K562 (cell line): Measurements from ENCODE around the gene SOX8. TPM values are rescaled to one million over a fixed set of nuclear protein-coding genes. Genes with fewer than 3 reads are reported as not detected.

Experiments used
- ATAC-seq: fragments of 200-7000 bp; cut with Tn5 transposase; 3 replicates; pipeline ENCODE4 v1.9.1; 2020; ENCODE audit warnings: moderate library complexity
- BruUV-seq: library from RNA; stranded (reverse); fragments of 400-500 nt; replicated peaks from 2 replicates; lab custom pipeline; 2021; lab: Mats Ljungman, UMichigan
- CTCF ChIA-PET: fragments of 300-600 bp; formaldehyde crosslinking; extraction: SDS; loops from one replicate; lab custom pipeline; 2021; ENCODE audit warnings: low intra/inter-chr PET ratio; lab: Yijun Ruan, JAX
- POLR2A ChIA-PET: fragments of 300-600, 350-650 bp; sonication (Branson Sonifier 250); formaldehyde crosslinking; extraction: SDS; loops from one replicate; lab custom pipeline; 2021; ENCODE audit warnings: antibody characterized with exemption, inconsistent platforms; lab: Yijun Ruan, JAX
- DNase-seq, 4 experiments: peaks; one replicate each; pipeline versions ENCODE4 v3.0.0 to v3.0.0-alpha.2; 2011 to 2018; ENCODE audit warnings: low spot score in 3 of 4, mixed read lengths in 3 of 4; ENCODE audit errors: extremely low read depth in 1 of 4
- FAIRE-seq: peaks from 2 replicates; lab custom pipeline; 2011; peaks lifted over from hg19 to GRCh38; lab: Jason Lieb, UNC
- H2AFZ ChIP-seq: 2 replicates; pipeline ENCODE4 v1.6.0; 2011; ENCODE audit warnings: low read depth, low read length, control low read depth, inconsistent platforms
- H3K27ac ChIP-seq: fragments of 200-600 bp; 3 replicates; pipeline ENCODE4 v1.8.0; 2011; ENCODE audit warnings: low read depth, mild to moderate bottlenecking, control low read depth, inconsistent platforms, low read length, moderate library complexity, mixed read lengths; ENCODE audit errors: extremely low read depth
- H3K27me3 ChIP-seq, 2 experiments: fragments of 300-600 bp in 1 of 2; 2 replicates in 1 of 2; 3 replicates in 1 of 2; pipeline versions ENCODE4 v1.6.0 to v1.8.0; 2011; ENCODE audit warnings: inconsistent platforms in 2 of 2, low read length in 2 of 2, mild to moderate bottlenecking in 1 of 2, mixed read lengths in 1 of 2, moderate library complexity in 1 of 2; ENCODE audit not compliant: control insufficient read depth in 2 of 2, insufficient read depth in 2 of 2
- H3K36me3 ChIP-seq: fragments of 300-600 bp; 3 replicates; pipeline ENCODE4 v1.8.0; 2011; ENCODE audit warnings: mild to moderate bottlenecking, low read length, inconsistent platforms; ENCODE audit not compliant: control insufficient read depth, insufficient read depth
- H3K4me1 ChIP-seq, 2 experiments: fragments of 200-600 bp in 1 of 2; replicated peaks in 1 of 2; 2 replicates in 1 of 2; 3 replicates in 1 of 2; pipeline versions ENCODE4 v1.5.1 to v1.8.0; 2011; ENCODE audit warnings: inconsistent platforms in 2 of 2, low read length in 2 of 2, mild to moderate bottlenecking in 1 of 2, mixed read lengths in 1 of 2, moderate library complexity in 1 of 2; ENCODE audit not compliant: control insufficient read depth in 2 of 2, insufficient read depth in 2 of 2
- H3K4me2 ChIP-seq: 2 replicates; pipeline ENCODE4 v1.6.1; 2011; ENCODE audit warnings: low read length, control low read depth, inconsistent platforms, mixed read lengths; ENCODE audit not compliant: insufficient read depth
- H3K4me3 ChIP-seq: fragments of 200-600 bp; sonication (generic), shearing (Covaris generic); 2 replicates; pipeline ENCODE4 v1.5.1; 2016; ENCODE audit warnings: control low read depth, inconsistent platforms
- H3K79me2 ChIP-seq: fragments of 200-600 bp; 3 replicates; pipeline ENCODE4 v1.8.0; 2011; ENCODE audit warnings: low read length, inconsistent platforms; ENCODE audit not compliant: control insufficient read depth, insufficient read depth
- H3K9ac ChIP-seq, 2 experiments: 2 replicates each; pipeline versions ENCODE4 v1.6.0 to v1.6.1; 2011; ENCODE audit warnings: low read depth in 2 of 2, low read length in 2 of 2, control low read depth in 1 of 2, inconsistent platforms in 1 of 2, mild to moderate bottlenecking in 1 of 2, mixed read lengths in 1 of 2; ENCODE audit not compliant: insufficient read depth in 1 of 2
- H3K9me1 ChIP-seq: one replicate; pipeline ENCODE4 v1.6.0; 2011; ENCODE audit warnings: inconsistent platforms, mild to moderate bottlenecking, low read length, moderate library complexity; ENCODE audit not compliant: control insufficient read depth, insufficient read depth
- H3K9me3 ChIP-seq: replicated peaks from 2 replicates; pipeline ENCODE4 v1.5.1; 2011; ENCODE audit warnings: low read depth, low read length, inconsistent platforms; ENCODE audit not compliant: control insufficient read depth, insufficient read depth
- H4K20me1 ChIP-seq: replicated peaks from 2 replicates; pipeline ENCODE4 v1.6.1; 2011; ENCODE audit warnings: low read length, inconsistent platforms, mixed read lengths; ENCODE audit not compliant: control insufficient read depth, insufficient read depth
- ATF1 ChIP-seq, 2 experiments: fragments of 450-650 bp in 1 of 2; IDR thresholded peaks; 2 replicates each; pipeline ENCODE4 v1.6.1; 2016; ENCODE audit warnings: missing compliant biosample characterization in 1 of 2, missing genetic modification characterization in 1 of 2
- FUS ChIP-seq: fragments of 200-400 bp; formaldehyde crosslinking; optimal IDR thresholded peaks from 2 replicates; pipeline ENCODE3; 2017; ENCODE audit warnings: low read depth, low read length
- MTA1 ChIP-seq: fragments of 450-650 bp; IDR thresholded peaks from 2 replicates; pipeline ENCODE4 v1.6.1; 2017; ENCODE audit warnings: borderline replicate concordance
- MXD1 ChIP-seq: fragments of 250-450 bp; sonication (Bioruptor Pico); IDR thresholded peaks from 2 replicates; pipeline ENCODE4 v1.8.0; 2021; ENCODE audit warnings: borderline replicate concordance, mild to moderate bottlenecking, moderate library complexity; ENCODE audit not compliant: poor library complexity, severe bottlenecking
- PHB2 ChIP-seq: fragments of 450-650 bp; IDR thresholded peaks from 2 replicates; pipeline ENCODE4 v1.6.1; 2017; ENCODE audit warnings: low read depth
- POLR2AphosphoS2 ChIP-seq: IDR thresholded peaks from 2 replicates; pipeline ENCODE4 v1.6.1; 2012; ENCODE audit warnings: low read length, improper control_type of control experiment
- SAFB2 ChIP-seq: fragments of 200-400 bp; formaldehyde crosslinking; IDR thresholded peaks from 2 replicates; pipeline ENCODE4 v1.6.1; 2018; ENCODE audit warnings: borderline replicate concordance, low read length, low read depth, moderate library complexity; ENCODE audit not compliant: severe bottlenecking
- ZBED1 ChIP-seq: IDR thresholded peaks from 2 replicates; pipeline ENCODE4 v1.6.1; 2014
- ZNF212 ChIP-seq: fragments of 450-650 bp; formaldehyde crosslinking; IDR thresholded peaks from 2 replicates; pipeline ENCODE4 v1.4.0; 2020; ENCODE audit warnings: mild to moderate bottlenecking
- WGBS: fragments of 100-300 bp; shearing (Covaris generic); methylation state at CpG from one replicate; pipeline ENCODE4 v1.1.6; 2016; ENCODE audit warnings: low coverage, mixed read lengths; ENCODE audit not compliant: insufficient coverage; ENCODE audit errors: missing lambda C conversion rate; 5-methylcytosine and 5-hydroxymethylcytosine counted together
- in situ Hi-C: fragments of 300-500 bp; cut with MboI; formaldehyde crosslinking; loops from 4 replicates; pipeline ENCODE4 v1.15.0; 2018; ENCODE audit warnings: inconsistent platforms, mixed read lengths
- intact Hi-C: fragments of 100-400 bp; cut with micrococcal nuclease; formaldehyde crosslinking; loops from 2 replicates; pipeline ENCODE4 v1.14.2; 2022
- polyA plus RNA-seq, 8 experiments: library from polyadenylated mRNA; depleted of rRNA in 4 of 8; stranded (reverse) in 5 of 8; unstranded in 3 of 8; fragments of >200 nt; fragmentation: Nextera tagmentation in 2 of 8; fragmentation: Illumina TruSeq in 1 of 8; extraction: Ambion mirVana in 2 of 8; extraction: Trizol in 1 of 8; gene quantifications; 2 replicates each; pipeline versions ENCODE4 v1.2.1 to v1.2.3, GENCODE V29; 2011 to 2014; ENCODE audit warnings: inconsistent platforms in 1 of 8, missing spikeins in 1 of 8
- total RNA-seq, 7 experiments: library from RNA; depleted of rRNA in 6 of 7; stranded (reverse); fragments of >200 nt in 6 of 7; fragmentation: Illumina TruSeq in 2 of 7; extraction: Trizol in 2 of 7; gene quantifications; 2 replicates each; pipeline versions ENCODE4 v1.2.1 to v1.2.3, GENCODE V29; 2011 to 2021; ENCODE audit warnings: low replicate concordance in 1 of 7

SOX8 gene
- total and polyA plus RNA-seq, 9 of the 15 experiments (the other 6 are each of a cell fraction or from before 2014, with no cell fraction given): 0.07 to 0.15 (median 0.15) TPM; not detected in 6

- POLR2A ChIA-PET: no interaction called here
- H4K20me1 ChIP-seq: peaks cover 12% of the 10 kb centered on the region; the same call in 1 of the 2 replicates
- WGBS: 5% methylated on average over 13 of the region's 17 CpGs
Observed at GRCh38 chr16:973366-973765, 8.2 kb upstream of the SOX8 start.

More at GRCh38 chr16:973366-973765, 8.2 kb upstream of the SOX8 start:
- FAIRE-seq (no peak), ATAC-seq (no peak), DNase-seq (no peak)
- no peak overlapping the region for H2AFZ ChIP-seq
- H3K4me3 ChIP-seq: no peak overlapping the region
- CTCF ChIA-PET: no interaction called here
- in situ Hi-C loops (no loop called here), intact Hi-C loops (no loop called here)
- H3K36me3 ChIP-seq: no peaks in the 10 kb centered on the region; the same call in 2 of the 3 replicates
- TF ChIP-seq ZBED1 (no peak), ATF1 (CRISPR knock-in tag; IDR thresholded peaks at IDR 0.05) (no peak), ATF1 (tag; IDR thresholded peaks at IDR 0.05) (no peak), MXD1 (CRISPR knock-in tag) (no peak), FUS (no peak), SAFB2 (no peak), PHB2 (no peak), MTA1 (no peak), POLR2AphosphoS2 (no peak), ZNF212 (no peak)
- H3K9me3 ChIP-seq: no peaks in the 10 kb centered on the region; the same call in 1 of the 2 replicates
- BruUV-seq: no TSS peak
- H3K27ac ChIP-seq: no peak overlapping the region
- no peak overlapping the region for H3K9ac ChIP-seq
- no peaks in the 10 kb centered on the region for H3K9me1 ChIP-seq
- H3K4me1 ChIP-seq: peaks cover 4 to 55% of the 10 kb centered on the region in 2 experiments; a peak in 3 of 5 replicates
- H3K79me2 ChIP-seq: 0 out of 3 replicates have a peak, but pooled peaks cover 8% of the 10 kb centered on the region
- H3K4me2 ChIP-seq: no peak overlapping the region
- H3K27me3 ChIP-seq: peaks cover 41 to 71% of the 10 kb centered on the region in 2 experiments
